Loucy (cell line): ENCODE results near the gene ZC3H11A.
"Not testable (repeated sequence)": the region's sequence is repeated elsewhere in the genome, so short reads cannot be mapped to it uniquely, and the experiment has no call there.

Experiments
- H2AFZ ChIP-seq: fragments of 200-600 bp; sonication (generic); 2 replicates; pipeline ENCODE4 v1.6.0; 2016; ENCODE audit warnings: antibody characterized with exemption, mild to moderate bottlenecking, low read length, moderate library complexity
- H3F3A ChIP-seq: fragments of 200-600 bp; 2 replicates; pipeline ENCODE4 v1.6.0; 2016; ENCODE audit warnings: antibody characterized with exemption, low read depth, mild to moderate bottlenecking
- H3K27me3 ChIP-seq: fragments of 200-600 bp; sonication (generic); 2 replicates; pipeline ENCODE4 v1.6.1; 2014; ENCODE audit warnings: low read length, mild to moderate bottlenecking; ENCODE audit not compliant: insufficient read depth, poor library complexity, severe bottlenecking
- H3K36me3 ChIP-seq: fragments of 200-600 bp; sonication (generic); 2 replicates; pipeline ENCODE4 v1.6.1; 2016; ENCODE audit warnings: low read length; ENCODE audit not compliant: insufficient read depth
- H3K4me1 ChIP-seq: fragments of 200-600 bp; sonication (generic); 2 replicates; pipeline ENCODE4 v1.5.1; 2014; ENCODE audit warnings: low read length, mild to moderate bottlenecking; ENCODE audit not compliant: insufficient read depth, poor library complexity, severe bottlenecking
- H3K4me2 ChIP-seq: fragments of 200-600 bp; sonication (generic); 2 replicates; pipeline ENCODE4 v1.6.0; 2014; ENCODE audit warnings: antibody characterized with exemption, low read length, low read depth, mild to moderate bottlenecking; ENCODE audit not compliant: poor library complexity, severe bottlenecking
- H3K4me3 ChIP-seq: fragments of 200-600 bp; sonication (generic); 2 replicates; pipeline ENCODE4 v1.5.1; 2014; ENCODE audit warnings: low read length, mild to moderate bottlenecking, mixed read lengths; ENCODE audit not compliant: poor library complexity, severe bottlenecking
- H3K79me2 ChIP-seq: fragments of 200-600 bp; sonication (generic); 2 replicates; pipeline ENCODE4 v1.6.1; 2014; ENCODE audit warnings: low read length; ENCODE audit not compliant: insufficient read depth
- H3K9ac ChIP-seq: fragments of 200-600 bp; sonication (generic); 2 replicates; pipeline ENCODE4 v1.6.0; 2014; ENCODE audit warnings: mild to moderate bottlenecking, low read depth, low read length, moderate library complexity; ENCODE audit not compliant: poor library complexity, severe bottlenecking
- H3K9me2 ChIP-seq: fragments of 200-600 bp; sonication (generic); replicated peaks from 2 replicates; pipeline ENCODE4 v1.6.1; 2016; ENCODE audit warnings: low read depth, low read length, mixed read lengths
- H3K9me3 ChIP-seq: fragments of 200-600 bp; sonication (generic); 2 replicates; pipeline ENCODE4 v1.6.1; 2014; ENCODE audit warnings: mild to moderate bottlenecking, antibody characterized with exemption, low read length, low read depth; ENCODE audit not compliant: insufficient read depth
- H4K20me1 ChIP-seq: fragments of 200-600 bp; sonication (generic); 2 replicates; pipeline ENCODE4 v1.6.0; 2014; ENCODE audit warnings: antibody characterized with exemption, low read length, mild to moderate bottlenecking; ENCODE audit not compliant: insufficient read depth, poor library complexity, severe bottlenecking
- EZH2phosphoT487 ChIP-seq: fragments of 200-600 bp; IDR thresholded peaks from 2 replicates; pipeline ENCODE4 v1.6.1; 2018; ENCODE audit warnings: antibody characterized with exemption, mild to moderate bottlenecking, moderate library complexity, borderline replicate concordance
- TF ChIP-seq, protein P1 (sequence below): fragments of 200-600 bp; sonication (generic); conservative IDR thresholded peaks from 2 replicates; pipeline ENCODE4 v1.5.1; 2014; ENCODE audit warnings: mild to moderate bottlenecking, antibody characterized with exemption, low read length

Gene ZC3H11A

DNA sequence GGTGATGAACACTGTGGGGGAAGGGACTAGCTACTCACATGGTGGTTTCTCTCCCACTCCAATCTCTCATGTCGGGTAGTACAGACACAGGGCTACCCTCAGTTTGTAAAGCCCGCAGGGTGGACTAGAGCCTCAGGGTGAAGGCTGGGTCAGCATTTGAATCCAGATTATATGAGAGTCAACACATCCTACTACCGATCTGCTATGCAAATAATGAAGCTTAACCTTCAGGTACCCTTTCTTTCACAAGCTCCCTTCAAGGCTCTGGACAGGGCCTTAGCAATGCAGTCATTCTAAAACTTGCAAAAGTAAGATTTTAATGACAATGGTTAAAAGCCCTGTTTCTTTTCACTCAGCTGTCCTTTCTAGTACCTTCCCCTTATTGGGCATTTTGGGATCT is 5.5 kb upstream of the ZC3H11A start:
- TF ChIP-seq EZH2phosphoT487 = no peak
- TF ChIP-seq, protein P1, sequence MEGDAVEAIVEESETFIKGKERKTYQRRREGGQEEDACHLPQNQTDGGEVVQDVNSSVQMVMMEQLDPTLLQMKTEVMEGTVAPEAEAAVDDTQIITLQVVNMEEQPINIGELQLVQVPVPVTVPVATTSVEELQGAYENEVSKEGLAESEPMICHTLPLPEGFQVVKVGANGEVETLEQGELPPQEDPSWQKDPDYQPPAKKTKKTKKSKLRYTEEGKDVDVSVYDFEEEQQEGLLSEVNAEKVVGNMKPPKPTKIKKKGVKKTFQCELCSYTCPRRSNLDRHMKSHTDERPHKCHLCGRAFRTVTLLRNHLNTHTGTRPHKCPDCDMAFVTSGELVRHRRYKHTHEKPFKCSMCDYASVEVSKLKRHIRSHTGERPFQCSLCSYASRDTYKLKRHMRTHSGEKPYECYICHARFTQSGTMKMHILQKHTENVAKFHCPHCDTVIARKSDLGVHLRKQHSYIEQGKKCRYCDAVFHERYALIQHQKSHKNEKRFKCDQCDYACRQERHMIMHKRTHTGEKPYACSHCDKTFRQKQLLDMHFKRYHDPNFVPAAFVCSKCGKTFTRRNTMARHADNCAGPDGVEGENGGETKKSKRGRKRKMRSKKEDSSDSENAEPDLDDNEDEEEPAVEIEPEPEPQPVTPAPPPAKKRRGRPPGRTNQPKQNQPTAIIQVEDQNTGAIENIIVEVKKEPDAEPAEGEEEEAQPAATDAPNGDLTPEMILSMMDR = no peak
- Histone ChIP-seq H2AFZ (no peak overlapping the region), H3K9me2 (no peaks in the 10 kb centered on the region), H3K9ac (no peak overlapping the region), H3K36me3 (no peaks in the 10 kb centered on the region), H3K9me3 (no peaks in the 10 kb centered on the region), H3K27me3 (no peaks in the 10 kb centered on the region), H3F3A (no peaks in the 10 kb centered on the region), H3K4me2 (no peak overlapping the region), H4K20me1 (no peaks in the 10 kb centered on the region), H3K4me3 (no peak overlapping the region), H3K4me1 (peaks cover 2% of the 10 kb centered on the region), H3K79me2 (no peaks in the 10 kb centered on the region)

DNA sequence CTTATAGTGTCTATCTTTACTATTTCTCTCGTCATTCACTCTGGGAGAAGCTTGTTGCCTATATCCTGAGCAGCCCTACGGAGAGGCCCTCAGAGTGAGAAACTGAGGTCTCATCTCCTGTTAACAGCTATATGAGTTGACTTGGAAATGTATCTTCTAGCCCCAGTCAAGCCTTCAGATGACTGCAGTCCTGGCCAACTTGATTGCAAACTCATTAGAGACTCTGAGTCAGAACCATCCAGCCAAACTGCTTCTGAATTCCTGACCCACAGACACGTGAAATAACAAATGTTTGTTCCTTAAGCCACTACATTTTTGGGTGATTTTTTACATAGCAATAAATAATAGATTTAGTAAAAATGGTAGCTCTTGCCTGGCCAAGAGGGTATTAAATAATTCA is 3.9 kb upstream of the ZC3H11A start:
- no peaks in the 10 kb centered on the region for H3F3A ChIP-seq
- H3K4me2 ChIP-seq = no peak overlapping the region
- no peaks in the 10 kb centered on the region for H3K9me3 ChIP-seq
- peaks cover 6% of the 10 kb centered on the region for H4K20me1 ChIP-seq
- no peaks in the 10 kb centered on the region for H3K9me2 ChIP-seq
- no peak overlapping the region for H3K9ac ChIP-seq
- H3K36me3 ChIP-seq = no peaks in the 10 kb centered on the region
- TF ChIP-seq, protein P1 = no peak
- no peak for TF ChIP-seq EZH2phosphoT487
- H3K27me3 ChIP-seq = no peaks in the 10 kb centered on the region
- H2AFZ ChIP-seq = no peak overlapping the region
- H3K4me3 ChIP-seq = no peak overlapping the region
- peaks cover 7% of the 10 kb centered on the region for H3K4me1 ChIP-seq
- peaks cover 9% of the 10 kb centered on the region for H3K79me2 ChIP-seq

GRCh38 chr1:203792486-203792885 is 2.9 kb upstream of the ZC3H11A start:
- Histone ChIP-seq H4K20me1 (peaks cover 16% of the 10 kb centered on the region), H3K9ac (no peak overlapping the region), H3K4me1 (peaks cover 17% of the 10 kb centered on the region), H2AFZ (no peak overlapping the region), H3K36me3 (no peaks in the 10 kb centered on the region), H3K79me2 (peaks cover 19% of the 10 kb centered on the region), H3K9me3 (no peaks in the 10 kb centered on the region), H3K4me2 (no peak overlapping the region), H3K27me3 (no peaks in the 10 kb centered on the region), H3K9me2 (no peaks in the 10 kb centered on the region), H3K4me3 (no peak overlapping the region), H3F3A (no peaks in the 10 kb centered on the region)
- TF ChIP-seq, protein P1 = no peak
- TF ChIP-seq EZH2phosphoT487 = no peak

- H3K4me2 ChIP-seq, H3K9me2 ChIP-seq, H3K27me3 ChIP-seq, H3K36me3 ChIP-seq, H2AFZ ChIP-seq, H3K9ac ChIP-seq, H3K4me3 ChIP-seq, H3F3A ChIP-seq, H3K9me3 ChIP-seq: not testable (repeated sequence)
- Histone ChIP-seq H3K4me1 (peaks cover 28% of the 10 kb centered on the region), H4K20me1 (peaks cover 26% of the 10 kb centered on the region), H3K79me2 (peaks cover 30% of the 10 kb centered on the region)
These were observed 1.9 kb upstream of the ZC3H11A start for GRCh38 chr1:203793561-203793960.
